Liver (tissue), 3 donors: Measurements from ENCODE around the gene CFAP90.

ENCODE experiments used
- EGR1 ChIP-seq, 2 donors: IDR thresholded peaks; 2 replicates each; pipeline ENCODE4 v1.6.1; 2016 to 2018; ENCODE audit warnings: antibody characterized with exemption in 2 of 2, low read depth in 2 of 2
- FOXA1 ChIP-seq: IDR thresholded peaks from 2 replicates; pipeline ENCODE4 v1.6.1; 2016; ENCODE audit warnings: antibody characterized with exemption
- GABPA ChIP-seq, 2 donors: IDR thresholded peaks in 1 of 2; conservative IDR thresholded peaks in 1 of 2; 2 replicates each; pipeline ENCODE4 v1.6.1; 2016; ENCODE audit warnings: antibody characterized with exemption in 2 of 2, mild to moderate bottlenecking in 1 of 2, moderate library complexity in 1 of 2
- HNF4G ChIP-seq: IDR thresholded peaks from 2 replicates; pipeline ENCODE4 v1.6.1; 2016; ENCODE audit warnings: antibody characterized with exemption
- JUND ChIP-seq, 2 donors: IDR thresholded peaks; 2 replicates each; pipeline ENCODE4 v1.6.1; 2016; ENCODE audit warnings: antibody characterized with exemption in 2 of 2
- NR2F2 ChIP-seq: IDR thresholded peaks from 2 replicates; pipeline ENCODE4 v1.6.1; 2016; ENCODE audit warnings: antibody characterized with exemption
- RAD21 ChIP-seq, 2 donors: IDR thresholded peaks; 2 replicates each; pipeline ENCODE4 v1.6.1; 2016; ENCODE audit warnings: antibody characterized with exemption in 2 of 2, mild to moderate bottlenecking in 2 of 2
- SP1 ChIP-seq: IDR thresholded peaks from 2 replicates; pipeline ENCODE4 v1.6.1; 2018; ENCODE audit warnings: antibody characterized with exemption, mild to moderate bottlenecking
- TAF1 ChIP-seq: conservative IDR thresholded peaks from 2 replicates; pipeline ENCODE4 v1.6.1; 2016; ENCODE audit warnings: antibody characterized with exemption, mild to moderate bottlenecking
- YY1 ChIP-seq: IDR thresholded peaks from 2 replicates; pipeline ENCODE4 v1.6.1; 2016; ENCODE audit warnings: antibody characterized with exemption, mild to moderate bottlenecking
- TF ChIP-seq, protein P1 (sequence below): fragments of 150-350 bp; IDR thresholded peaks from 2 replicates; pipeline ENCODE4 v1.5.1; 2017; ENCODE audit warnings: improper control_type of control experiment, low read depth, low read length; ENCODE audit not compliant: missing input control
- TF ChIP-seq, protein P2 (sequence below): IDR thresholded peaks from 2 replicates; pipeline ENCODE4 v1.6.1; 2016; ENCODE audit warnings: antibody characterized with exemption
- TF ChIP-seq, protein P3 (sequence below): IDR thresholded peaks from 2 replicates; pipeline ENCODE4 v1.6.1; 2016; ENCODE audit warnings: antibody characterized with exemption
- TF ChIP-seq, protein P4 (sequence below): IDR thresholded peaks from 2 replicates; pipeline ENCODE4 v1.6.1; 2016; ENCODE audit warnings: antibody characterized with exemption, mild to moderate bottlenecking
- donor health status: healthy.
- donor health status: healthy.

DNA sequence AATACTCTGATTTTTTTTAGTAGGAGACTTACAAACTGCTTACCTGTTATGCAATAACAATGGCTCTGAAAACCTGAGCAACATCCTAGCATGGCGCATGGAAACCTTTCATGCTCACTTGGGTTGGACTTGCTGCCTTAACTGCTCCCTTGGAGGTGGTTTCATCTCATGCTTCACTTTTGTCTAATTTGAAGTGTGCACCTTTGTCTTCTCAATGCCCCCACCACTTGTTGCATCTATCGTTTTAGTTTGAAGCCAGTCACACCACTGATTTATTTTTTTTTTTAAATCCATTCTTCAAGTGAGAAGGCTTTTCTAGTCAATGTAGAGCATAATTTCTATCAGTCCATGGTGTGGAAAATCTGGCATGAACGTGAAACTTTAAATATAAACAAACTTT, 63.2 kb downstream of the CFAP90 start:
- TF ChIP-seq, protein P1, sequence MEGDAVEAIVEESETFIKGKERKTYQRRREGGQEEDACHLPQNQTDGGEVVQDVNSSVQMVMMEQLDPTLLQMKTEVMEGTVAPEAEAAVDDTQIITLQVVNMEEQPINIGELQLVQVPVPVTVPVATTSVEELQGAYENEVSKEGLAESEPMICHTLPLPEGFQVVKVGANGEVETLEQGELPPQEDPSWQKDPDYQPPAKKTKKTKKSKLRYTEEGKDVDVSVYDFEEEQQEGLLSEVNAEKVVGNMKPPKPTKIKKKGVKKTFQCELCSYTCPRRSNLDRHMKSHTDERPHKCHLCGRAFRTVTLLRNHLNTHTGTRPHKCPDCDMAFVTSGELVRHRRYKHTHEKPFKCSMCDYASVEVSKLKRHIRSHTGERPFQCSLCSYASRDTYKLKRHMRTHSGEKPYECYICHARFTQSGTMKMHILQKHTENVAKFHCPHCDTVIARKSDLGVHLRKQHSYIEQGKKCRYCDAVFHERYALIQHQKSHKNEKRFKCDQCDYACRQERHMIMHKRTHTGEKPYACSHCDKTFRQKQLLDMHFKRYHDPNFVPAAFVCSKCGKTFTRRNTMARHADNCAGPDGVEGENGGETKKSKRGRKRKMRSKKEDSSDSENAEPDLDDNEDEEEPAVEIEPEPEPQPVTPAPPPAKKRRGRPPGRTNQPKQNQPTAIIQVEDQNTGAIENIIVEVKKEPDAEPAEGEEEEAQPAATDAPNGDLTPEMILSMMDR: no peak
- TF ChIP-seq JUND (IDR thresholded peaks at IDR 0.05) (no peak), GABPA (IDR thresholded peaks at IDR 0.05 in 1 of 2, conservative IDR thresholded peaks at IDR 0.05 in 1 of 2) (no peak), YY1 (no peak), SP1 (no peak), NR2F2 (no peak), FOXA1 (no peak), RAD21 (IDR thresholded peaks at IDR 0.05) (no peak), TAF1 (no peak), HNF4G (no peak), EGR1 (IDR thresholded peaks at IDR 0.05; ENCODE audit: low read depth in 2 of 2) (no peak)
- TF ChIP-seq, protein P2, sequence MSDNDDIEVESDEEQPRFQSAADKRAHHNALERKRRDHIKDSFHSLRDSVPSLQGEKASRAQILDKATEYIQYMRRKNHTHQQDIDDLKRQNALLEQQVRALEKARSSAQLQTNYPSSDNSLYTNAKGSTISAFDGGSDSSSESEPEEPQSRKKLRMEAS: no peak
- TF ChIP-seq, protein P3, sequence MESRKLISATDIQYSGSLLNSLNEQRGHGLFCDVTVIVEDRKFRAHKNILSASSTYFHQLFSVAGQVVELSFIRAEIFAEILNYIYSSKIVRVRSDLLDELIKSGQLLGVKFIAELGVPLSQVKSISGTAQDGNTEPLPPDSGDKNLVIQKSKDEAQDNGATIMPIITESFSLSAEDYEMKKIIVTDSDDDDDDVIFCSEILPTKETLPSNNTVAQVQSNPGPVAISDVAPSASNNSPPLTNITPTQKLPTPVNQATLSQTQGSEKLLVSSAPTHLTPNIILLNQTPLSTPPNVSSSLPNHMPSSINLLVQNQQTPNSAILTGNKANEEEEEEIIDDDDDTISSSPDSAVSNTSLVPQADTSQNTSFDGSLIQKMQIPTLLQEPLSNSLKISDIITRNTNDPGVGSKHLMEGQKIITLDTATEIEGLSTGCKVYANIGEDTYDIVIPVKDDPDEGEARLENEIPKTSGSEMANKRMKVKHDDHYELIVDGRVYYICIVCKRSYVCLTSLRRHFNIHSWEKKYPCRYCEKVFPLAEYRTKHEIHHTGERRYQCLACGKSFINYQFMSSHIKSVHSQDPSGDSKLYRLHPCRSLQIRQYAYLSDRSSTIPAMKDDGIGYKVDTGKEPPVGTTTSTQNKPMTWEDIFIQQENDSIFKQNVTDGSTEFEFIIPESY: no peak
- TF ChIP-seq, protein P4, sequence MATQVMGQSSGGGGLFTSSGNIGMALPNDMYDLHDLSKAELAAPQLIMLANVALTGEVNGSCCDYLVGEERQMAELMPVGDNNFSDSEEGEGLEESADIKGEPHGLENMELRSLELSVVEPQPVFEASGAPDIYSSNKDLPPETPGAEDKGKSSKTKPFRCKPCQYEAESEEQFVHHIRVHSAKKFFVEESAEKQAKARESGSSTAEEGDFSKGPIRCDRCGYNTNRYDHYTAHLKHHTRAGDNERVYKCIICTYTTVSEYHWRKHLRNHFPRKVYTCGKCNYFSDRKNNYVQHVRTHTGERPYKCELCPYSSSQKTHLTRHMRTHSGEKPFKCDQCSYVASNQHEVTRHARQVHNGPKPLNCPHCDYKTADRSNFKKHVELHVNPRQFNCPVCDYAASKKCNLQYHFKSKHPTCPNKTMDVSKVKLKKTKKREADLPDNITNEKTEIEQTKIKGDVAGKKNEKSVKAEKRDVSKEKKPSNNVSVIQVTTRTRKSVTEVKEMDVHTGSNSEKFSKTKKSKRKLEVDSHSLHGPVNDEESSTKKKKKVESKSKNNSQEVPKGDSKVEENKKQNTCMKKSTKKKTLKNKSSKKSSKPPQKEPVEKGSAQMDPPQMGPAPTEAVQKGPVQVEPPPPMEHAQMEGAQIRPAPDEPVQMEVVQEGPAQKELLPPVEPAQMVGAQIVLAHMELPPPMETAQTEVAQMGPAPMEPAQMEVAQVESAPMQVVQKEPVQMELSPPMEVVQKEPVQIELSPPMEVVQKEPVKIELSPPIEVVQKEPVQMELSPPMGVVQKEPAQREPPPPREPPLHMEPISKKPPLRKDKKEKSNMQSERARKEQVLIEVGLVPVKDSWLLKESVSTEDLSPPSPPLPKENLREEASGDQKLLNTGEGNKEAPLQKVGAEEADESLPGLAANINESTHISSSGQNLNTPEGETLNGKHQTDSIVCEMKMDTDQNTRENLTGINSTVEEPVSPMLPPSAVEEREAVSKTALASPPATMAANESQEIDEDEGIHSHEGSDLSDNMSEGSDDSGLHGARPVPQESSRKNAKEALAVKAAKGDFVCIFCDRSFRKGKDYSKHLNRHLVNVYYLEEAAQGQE: no peak
